ENCODE data around the gene ZNF487. TPM values are rescaled to one million over a fixed set of nuclear protein-coding genes. Genes with fewer than 3 reads are reported as not detected.
A peak's percentile ranks its signal among the peaks of the same experiment; 100 is the strongest.

Gene ZNF487
- total and polyA plus RNA-seq, 2 of the 13 experiments (the other 11 are each of a cell fraction or from before 2014, with no cell fraction given): 7.4 to 8.8 TPM

DNA sequence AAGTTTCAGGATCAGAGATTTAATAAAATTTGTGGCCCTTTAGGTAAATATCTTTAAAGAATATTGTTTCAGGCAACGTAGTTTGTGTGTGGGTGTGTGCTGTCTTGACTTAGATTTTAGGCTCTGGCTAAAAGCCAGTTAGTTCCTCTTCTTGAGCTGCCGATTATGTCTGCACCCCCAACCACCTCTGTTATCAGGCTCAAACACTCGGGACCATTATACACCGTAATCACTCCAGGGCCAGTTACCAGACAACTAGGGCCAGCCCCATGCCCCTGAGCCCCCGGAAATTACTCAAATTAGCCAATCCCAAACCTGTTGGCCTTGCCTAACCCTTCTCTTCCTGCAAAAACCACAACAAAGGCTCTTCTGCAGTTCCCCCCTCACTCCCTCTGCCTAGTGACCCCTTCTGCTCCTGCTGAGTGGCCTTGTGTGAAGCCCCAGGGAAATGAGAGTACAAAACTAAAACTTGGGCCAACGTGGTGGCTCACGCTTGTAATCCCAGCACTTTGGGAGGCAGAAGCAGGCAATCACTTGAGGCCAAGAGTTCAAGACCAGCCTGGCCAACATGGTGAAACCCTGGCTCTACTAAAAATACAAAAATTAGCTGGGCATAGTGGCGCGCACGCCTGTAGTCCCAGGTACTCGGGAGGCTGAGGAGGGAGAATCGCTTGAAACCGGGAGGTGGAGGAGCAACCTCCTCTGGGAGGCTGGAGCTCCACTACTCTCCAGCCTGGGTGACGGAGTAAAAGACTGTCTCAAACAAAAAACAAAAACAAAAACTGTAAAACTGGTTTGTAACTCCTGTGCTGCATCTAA is 18.8 kb upstream of the ZNF487 start (continued):
- TF ChIP-seq CENPT (CRISPR knock-in tag; IDR thresholded peaks at IDR 0.05; ENCODE audit: low read depth) (no peak), GZF1 (CRISPR knock-in tag; IDR thresholded peaks at IDR 0.05) (no peak), RFXAP (CRISPR knock-in tag; IDR thresholded peaks at IDR 0.05; ENCODE audit: borderline replicate concordance) (0 out of 2 replicates have a peak, but pooled peaks have one; percentile 50), PHF8 (CRISPR knock-in tag; IDR thresholded peaks at IDR 0.05) (no peak), ZNF44 (CRISPR knock-in tag; IDR thresholded peaks at IDR 0.05) (no peak), RFX1 (IDR thresholded peaks at IDR 0.05) (no peak), RNF2 (conservative IDR thresholded peaks at IDR 0.05; ENCODE audit: low read depth) (no peak), ZNF431 (CRISPR knock-in tag; IDR thresholded peaks at IDR 0.05; ENCODE audit: borderline replicate concordance, low read depth) (no peak), ZNF567 (CRISPR knock-in tag; IDR thresholded peaks at IDR 0.05; ENCODE audit: borderline replicate concordance) (no peak), SSRP1 (CRISPR knock-in tag; IDR thresholded peaks at IDR 0.05) (no peak), RXRB (CRISPR knock-in tag; IDR thresholded peaks at IDR 0.05; ENCODE audit: borderline replicate concordance) (peak; percentile 79), SMARCE1 (IDR thresholded peaks at IDR 0.05; ENCODE audit: borderline replicate concordance) (no peak), ZNF180 (CRISPR knock-in tag; IDR thresholded peaks at IDR 0.05; ENCODE audit: borderline replicate concordance, low read depth) (no peak)
- TF ChIP-seq, protein P1, sequence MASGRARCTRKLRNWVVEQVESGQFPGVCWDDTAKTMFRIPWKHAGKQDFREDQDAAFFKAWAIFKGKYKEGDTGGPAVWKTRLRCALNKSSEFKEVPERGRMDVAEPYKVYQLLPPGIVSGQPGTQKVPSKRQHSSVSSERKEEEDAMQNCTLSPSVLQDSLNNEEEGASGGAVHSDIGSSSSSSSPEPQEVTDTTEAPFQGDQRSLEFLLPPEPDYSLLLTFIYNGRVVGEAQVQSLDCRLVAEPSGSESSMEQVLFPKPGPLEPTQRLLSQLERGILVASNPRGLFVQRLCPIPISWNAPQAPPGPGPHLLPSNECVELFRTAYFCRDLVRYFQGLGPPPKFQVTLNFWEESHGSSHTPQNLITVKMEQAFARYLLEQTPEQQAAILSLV (CRISPR knock-in tag; IDR thresholded peaks at IDR 0.05; ENCODE audit: borderline replicate concordance): no peak
- TF ChIP-seq, protein P2, sequence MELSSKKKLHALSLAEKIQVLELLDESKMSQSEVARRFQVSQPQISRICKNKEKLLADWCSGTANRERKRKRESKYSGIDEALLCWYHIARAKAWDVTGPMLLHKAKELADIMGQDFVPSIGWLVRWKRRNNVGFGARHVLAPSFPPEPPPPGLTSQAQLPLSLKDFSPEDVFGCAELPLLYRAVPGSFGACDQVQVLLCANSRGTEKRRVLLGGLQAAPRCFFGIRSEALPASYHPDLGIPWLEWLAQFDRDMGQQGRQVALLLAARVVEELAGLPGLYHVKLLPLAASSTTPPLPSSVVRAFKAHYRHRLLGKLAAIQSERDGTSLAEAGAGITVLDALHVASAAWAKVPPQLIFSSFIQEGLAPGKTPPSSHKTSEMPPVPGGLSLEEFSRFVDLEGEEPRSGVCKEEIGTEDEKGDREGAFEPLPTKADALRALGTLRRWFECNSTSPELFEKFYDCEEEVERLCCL (CRISPR knock-in tag; IDR thresholded peaks at IDR 0.05; ENCODE audit: borderline replicate concordance): no peak
- TF ChIP-seq, protein P3, sequence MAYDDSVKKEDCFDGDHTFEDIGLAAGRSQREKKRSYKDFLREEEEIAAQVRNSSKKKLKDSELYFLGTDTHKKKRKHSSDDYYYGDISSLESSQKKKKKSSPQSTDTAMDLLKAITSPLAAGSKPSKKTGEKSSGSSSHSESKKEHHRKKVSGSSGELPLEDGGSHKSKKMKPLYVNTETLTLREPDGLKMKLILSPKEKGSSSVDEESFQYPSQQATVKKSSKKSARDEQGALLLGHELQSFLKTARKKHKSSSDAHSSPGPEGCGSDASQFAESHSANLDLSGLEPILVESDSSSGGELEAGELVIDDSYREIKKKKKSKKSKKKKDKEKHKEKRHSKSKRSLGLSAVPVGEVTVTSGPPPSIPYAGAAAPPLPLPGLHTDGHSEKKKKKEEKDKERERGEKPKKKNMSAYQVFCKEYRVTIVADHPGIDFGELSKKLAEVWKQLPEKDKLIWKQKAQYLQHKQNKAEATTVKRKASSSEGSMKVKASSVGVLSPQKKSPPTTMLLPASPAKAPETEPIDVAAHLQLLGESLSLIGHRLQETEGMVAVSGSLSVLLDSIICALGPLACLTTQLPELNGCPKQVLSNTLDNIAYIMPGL (CRISPR knock-in tag; IDR thresholded peaks at IDR 0.05; ENCODE audit: borderline replicate concordance in 1 of 2, low read depth in 1 of 2): peak; percentile 38 to 57; a peak in 1 of 4 replicates
- TF ChIP-seq, protein P4, sequence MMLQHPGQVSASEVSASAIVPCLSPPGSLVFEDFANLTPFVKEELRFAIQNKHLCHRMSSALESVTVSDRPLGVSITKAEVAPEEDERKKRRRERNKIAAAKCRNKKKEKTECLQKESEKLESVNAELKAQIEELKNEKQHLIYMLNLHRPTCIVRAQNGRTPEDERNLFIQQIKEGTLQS (CRISPR knock-in tag; IDR thresholded peaks at IDR 0.05): no peak
- TF ChIP-seq, protein P5, sequence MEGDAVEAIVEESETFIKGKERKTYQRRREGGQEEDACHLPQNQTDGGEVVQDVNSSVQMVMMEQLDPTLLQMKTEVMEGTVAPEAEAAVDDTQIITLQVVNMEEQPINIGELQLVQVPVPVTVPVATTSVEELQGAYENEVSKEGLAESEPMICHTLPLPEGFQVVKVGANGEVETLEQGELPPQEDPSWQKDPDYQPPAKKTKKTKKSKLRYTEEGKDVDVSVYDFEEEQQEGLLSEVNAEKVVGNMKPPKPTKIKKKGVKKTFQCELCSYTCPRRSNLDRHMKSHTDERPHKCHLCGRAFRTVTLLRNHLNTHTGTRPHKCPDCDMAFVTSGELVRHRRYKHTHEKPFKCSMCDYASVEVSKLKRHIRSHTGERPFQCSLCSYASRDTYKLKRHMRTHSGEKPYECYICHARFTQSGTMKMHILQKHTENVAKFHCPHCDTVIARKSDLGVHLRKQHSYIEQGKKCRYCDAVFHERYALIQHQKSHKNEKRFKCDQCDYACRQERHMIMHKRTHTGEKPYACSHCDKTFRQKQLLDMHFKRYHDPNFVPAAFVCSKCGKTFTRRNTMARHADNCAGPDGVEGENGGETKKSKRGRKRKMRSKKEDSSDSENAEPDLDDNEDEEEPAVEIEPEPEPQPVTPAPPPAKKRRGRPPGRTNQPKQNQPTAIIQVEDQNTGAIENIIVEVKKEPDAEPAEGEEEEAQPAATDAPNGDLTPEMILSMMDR (CRISPR knock-in tag; IDR thresholded peaks at IDR 0.05): no peak
- TF ChIP-seq, protein P6, sequence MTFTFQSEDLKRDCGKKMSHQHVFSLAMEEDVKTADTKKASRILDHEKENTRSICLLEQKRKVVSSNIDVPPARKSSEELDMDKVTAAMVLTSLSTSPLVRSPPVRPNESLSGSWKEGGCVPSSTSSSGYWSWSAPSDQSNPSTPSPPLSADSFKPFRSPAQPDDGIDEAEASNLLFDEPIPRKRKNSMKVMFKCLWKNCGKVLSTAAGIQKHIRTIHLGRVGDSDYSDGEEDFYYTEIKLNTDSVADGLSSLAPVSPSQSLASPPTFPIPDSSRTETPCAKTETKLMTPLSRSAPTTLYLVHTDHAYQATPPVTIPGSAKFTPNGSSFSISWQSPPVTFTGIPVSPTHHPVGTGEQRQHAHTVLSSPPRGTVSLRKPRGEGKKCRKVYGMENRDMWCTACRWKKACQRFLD (CRISPR knock-in tag; IDR thresholded peaks at IDR 0.05; ENCODE audit: borderline replicate concordance): no peak

Data from HepG2 (cell line).